PFSK-1 (cell line): ENCODE results near the gene BLOC1S4.

Experiments used
- FOXP2 ChIP-seq: optimal IDR thresholded peaks from 2 replicates; pipeline ENCODE3; 2011; ENCODE audit warnings: borderline replicate concordance, control low read depth, inconsistent platforms; ENCODE audit not compliant: insufficient read depth; ENCODE audit errors: extremely low read length, extremely low read depth
- POLR2AphosphoS5 ChIP-seq: IDR thresholded peaks from 2 replicates; pipeline ENCODE4 v1.6.1; 2012; ENCODE audit warnings: low read depth, mild to moderate bottlenecking, control low read depth, low read length, moderate library complexity
- REST ChIP-seq, 2 experiments: IDR thresholded peaks; 2 replicates each; pipeline versions ENCODE4 v1.6.1 to v1.8.0; 2011 to 2012; ENCODE audit warnings: low read depth in 2 of 2, low read length in 2 of 2, control low read depth in 1 of 2, inconsistent platforms in 1 of 2, mild to moderate bottlenecking in 1 of 2, moderate library complexity in 1 of 2; ENCODE audit not compliant: insufficient read depth in 1 of 2
- SIN3A ChIP-seq: IDR thresholded peaks from 2 replicates; pipeline ENCODE4 v1.6.1; 2012; ENCODE audit warnings: mild to moderate bottlenecking, low read length, moderate library complexity, borderline replicate concordance; ENCODE audit not compliant: insufficient read depth
- TAF1 ChIP-seq: IDR thresholded peaks from 2 replicates; pipeline ENCODE4 v1.6.1; 2012; ENCODE audit warnings: low read length, control low read depth, borderline replicate concordance; ENCODE audit not compliant: insufficient read depth

GRCh38 chr4:6765703-6766102, 49.7 kb downstream of the BLOC1S4 start:
- TF ChIP-seq FOXP2 (no peak), SIN3A (no peak), POLR2AphosphoS5 (no peak), TAF1 (no peak), REST (IDR thresholded peaks at IDR 0.05; ENCODE audit: insufficient read depth in 1 of 2, low read depth in 2 of 2, low read length in 2 of 2) (no peak)
